ENCODE results near the gene MTCH1. TPM values are rescaled to one million over a fixed set of nuclear protein-coding genes. Genes with fewer than 3 reads are reported as not detected.

The MTCH1 gene
- total and polyA plus RNA-seq, 2 experiments from 2014 or later: 108 to 271 TPM

GRCh38 chr6:36937896-36938295, 48.1 kb downstream of the MTCH1 start:
- Histone ChIP-seq H2AFZ (no peak overlapping the region), H3K27ac (ENCODE audit: low read depth) (no peak overlapping the region), H3K79me2 (replicated peaks; ENCODE audit: insufficient read depth) (no peaks in the 10 kb centered on the region), H3K36me3 (ENCODE audit: insufficient read depth) (no peaks in the 10 kb centered on the region), H3K4me2 (no peak overlapping the region), H3F3A (replicated peaks; ENCODE audit: low read depth) (no peaks in the 10 kb centered on the region), H3K9me2 (ENCODE audit: insufficient read depth) (no peaks in the 10 kb centered on the region), H3K4me1 (ENCODE audit: insufficient read depth) (no peaks in the 10 kb centered on the region), H4K20me1 (replicated peaks; ENCODE audit: insufficient read depth) (no peaks in the 10 kb centered on the region), H3K27me3 (ENCODE audit: insufficient read depth) (no peaks in the 10 kb centered on the region), H3K4me3 (no peak overlapping the region)
- ATAC-seq: no peak
- no peak for DNase-seq (ENCODE audit: low spot score)
- H3K27ac Mint-ChIP-seq: no peak overlapping the region
- H3K4me3 Mint-ChIP-seq: no peak overlapping the region
- peaks cover 4% of the 10 kb centered on the region; the same call in 2 of the 3 replicates for H3K36me3 Mint-ChIP-seq (ENCODE audit: low read depth)
- H3K27me3 Mint-ChIP-seq (ENCODE audit: insufficient read depth, low read depth, poor library complexity): peaks cover 11% of the 10 kb centered on the region
- no peaks in the 10 kb centered on the region for H3K4me1 Mint-ChIP-seq
- TF ChIP-seq NANOG (IDR thresholded peaks at IDR 0.05; ENCODE audit: borderline replicate concordance): no peak
- TF ChIP-seq, protein P1, sequence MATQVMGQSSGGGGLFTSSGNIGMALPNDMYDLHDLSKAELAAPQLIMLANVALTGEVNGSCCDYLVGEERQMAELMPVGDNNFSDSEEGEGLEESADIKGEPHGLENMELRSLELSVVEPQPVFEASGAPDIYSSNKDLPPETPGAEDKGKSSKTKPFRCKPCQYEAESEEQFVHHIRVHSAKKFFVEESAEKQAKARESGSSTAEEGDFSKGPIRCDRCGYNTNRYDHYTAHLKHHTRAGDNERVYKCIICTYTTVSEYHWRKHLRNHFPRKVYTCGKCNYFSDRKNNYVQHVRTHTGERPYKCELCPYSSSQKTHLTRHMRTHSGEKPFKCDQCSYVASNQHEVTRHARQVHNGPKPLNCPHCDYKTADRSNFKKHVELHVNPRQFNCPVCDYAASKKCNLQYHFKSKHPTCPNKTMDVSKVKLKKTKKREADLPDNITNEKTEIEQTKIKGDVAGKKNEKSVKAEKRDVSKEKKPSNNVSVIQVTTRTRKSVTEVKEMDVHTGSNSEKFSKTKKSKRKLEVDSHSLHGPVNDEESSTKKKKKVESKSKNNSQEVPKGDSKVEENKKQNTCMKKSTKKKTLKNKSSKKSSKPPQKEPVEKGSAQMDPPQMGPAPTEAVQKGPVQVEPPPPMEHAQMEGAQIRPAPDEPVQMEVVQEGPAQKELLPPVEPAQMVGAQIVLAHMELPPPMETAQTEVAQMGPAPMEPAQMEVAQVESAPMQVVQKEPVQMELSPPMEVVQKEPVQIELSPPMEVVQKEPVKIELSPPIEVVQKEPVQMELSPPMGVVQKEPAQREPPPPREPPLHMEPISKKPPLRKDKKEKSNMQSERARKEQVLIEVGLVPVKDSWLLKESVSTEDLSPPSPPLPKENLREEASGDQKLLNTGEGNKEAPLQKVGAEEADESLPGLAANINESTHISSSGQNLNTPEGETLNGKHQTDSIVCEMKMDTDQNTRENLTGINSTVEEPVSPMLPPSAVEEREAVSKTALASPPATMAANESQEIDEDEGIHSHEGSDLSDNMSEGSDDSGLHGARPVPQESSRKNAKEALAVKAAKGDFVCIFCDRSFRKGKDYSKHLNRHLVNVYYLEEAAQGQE (IDR thresholded peaks at IDR 0.05; ENCODE audit: unreplicated experiment): no peak
- TF ChIP-seq ZNF114 (CRISPR knock-in tag; IDR thresholded peaks at IDR 0.05): no peak
- TF ChIP-seq CTCF (conservative IDR thresholded peaks at IDR 0.05; ENCODE audit: low read depth in 2 of 2): no peak
- TF ChIP-seq ETS1 (IDR thresholded peaks at IDR 0.05): no peak
- no peak for TF ChIP-seq POLR2AphosphoS5 (IDR thresholded peaks at IDR 0.05; ENCODE audit: low read depth)
- TF ChIP-seq EZH2phosphoT487 (IDR thresholded peaks at IDR 0.05; ENCODE audit: unreplicated experiment): no peak
- TF ChIP-seq JUNB (IDR thresholded peaks at IDR 0.05; ENCODE audit: unreplicated experiment): no peak
- TF ChIP-seq CREB1 (CRISPR knock-in tag; IDR thresholded peaks at IDR 0.05; ENCODE audit: low read depth): no peak
- TF ChIP-seq EZH2 (IDR thresholded peaks at IDR 0.05; ENCODE audit: low read depth, unreplicated experiment): no peak
- TF ChIP-seq, protein P2, sequence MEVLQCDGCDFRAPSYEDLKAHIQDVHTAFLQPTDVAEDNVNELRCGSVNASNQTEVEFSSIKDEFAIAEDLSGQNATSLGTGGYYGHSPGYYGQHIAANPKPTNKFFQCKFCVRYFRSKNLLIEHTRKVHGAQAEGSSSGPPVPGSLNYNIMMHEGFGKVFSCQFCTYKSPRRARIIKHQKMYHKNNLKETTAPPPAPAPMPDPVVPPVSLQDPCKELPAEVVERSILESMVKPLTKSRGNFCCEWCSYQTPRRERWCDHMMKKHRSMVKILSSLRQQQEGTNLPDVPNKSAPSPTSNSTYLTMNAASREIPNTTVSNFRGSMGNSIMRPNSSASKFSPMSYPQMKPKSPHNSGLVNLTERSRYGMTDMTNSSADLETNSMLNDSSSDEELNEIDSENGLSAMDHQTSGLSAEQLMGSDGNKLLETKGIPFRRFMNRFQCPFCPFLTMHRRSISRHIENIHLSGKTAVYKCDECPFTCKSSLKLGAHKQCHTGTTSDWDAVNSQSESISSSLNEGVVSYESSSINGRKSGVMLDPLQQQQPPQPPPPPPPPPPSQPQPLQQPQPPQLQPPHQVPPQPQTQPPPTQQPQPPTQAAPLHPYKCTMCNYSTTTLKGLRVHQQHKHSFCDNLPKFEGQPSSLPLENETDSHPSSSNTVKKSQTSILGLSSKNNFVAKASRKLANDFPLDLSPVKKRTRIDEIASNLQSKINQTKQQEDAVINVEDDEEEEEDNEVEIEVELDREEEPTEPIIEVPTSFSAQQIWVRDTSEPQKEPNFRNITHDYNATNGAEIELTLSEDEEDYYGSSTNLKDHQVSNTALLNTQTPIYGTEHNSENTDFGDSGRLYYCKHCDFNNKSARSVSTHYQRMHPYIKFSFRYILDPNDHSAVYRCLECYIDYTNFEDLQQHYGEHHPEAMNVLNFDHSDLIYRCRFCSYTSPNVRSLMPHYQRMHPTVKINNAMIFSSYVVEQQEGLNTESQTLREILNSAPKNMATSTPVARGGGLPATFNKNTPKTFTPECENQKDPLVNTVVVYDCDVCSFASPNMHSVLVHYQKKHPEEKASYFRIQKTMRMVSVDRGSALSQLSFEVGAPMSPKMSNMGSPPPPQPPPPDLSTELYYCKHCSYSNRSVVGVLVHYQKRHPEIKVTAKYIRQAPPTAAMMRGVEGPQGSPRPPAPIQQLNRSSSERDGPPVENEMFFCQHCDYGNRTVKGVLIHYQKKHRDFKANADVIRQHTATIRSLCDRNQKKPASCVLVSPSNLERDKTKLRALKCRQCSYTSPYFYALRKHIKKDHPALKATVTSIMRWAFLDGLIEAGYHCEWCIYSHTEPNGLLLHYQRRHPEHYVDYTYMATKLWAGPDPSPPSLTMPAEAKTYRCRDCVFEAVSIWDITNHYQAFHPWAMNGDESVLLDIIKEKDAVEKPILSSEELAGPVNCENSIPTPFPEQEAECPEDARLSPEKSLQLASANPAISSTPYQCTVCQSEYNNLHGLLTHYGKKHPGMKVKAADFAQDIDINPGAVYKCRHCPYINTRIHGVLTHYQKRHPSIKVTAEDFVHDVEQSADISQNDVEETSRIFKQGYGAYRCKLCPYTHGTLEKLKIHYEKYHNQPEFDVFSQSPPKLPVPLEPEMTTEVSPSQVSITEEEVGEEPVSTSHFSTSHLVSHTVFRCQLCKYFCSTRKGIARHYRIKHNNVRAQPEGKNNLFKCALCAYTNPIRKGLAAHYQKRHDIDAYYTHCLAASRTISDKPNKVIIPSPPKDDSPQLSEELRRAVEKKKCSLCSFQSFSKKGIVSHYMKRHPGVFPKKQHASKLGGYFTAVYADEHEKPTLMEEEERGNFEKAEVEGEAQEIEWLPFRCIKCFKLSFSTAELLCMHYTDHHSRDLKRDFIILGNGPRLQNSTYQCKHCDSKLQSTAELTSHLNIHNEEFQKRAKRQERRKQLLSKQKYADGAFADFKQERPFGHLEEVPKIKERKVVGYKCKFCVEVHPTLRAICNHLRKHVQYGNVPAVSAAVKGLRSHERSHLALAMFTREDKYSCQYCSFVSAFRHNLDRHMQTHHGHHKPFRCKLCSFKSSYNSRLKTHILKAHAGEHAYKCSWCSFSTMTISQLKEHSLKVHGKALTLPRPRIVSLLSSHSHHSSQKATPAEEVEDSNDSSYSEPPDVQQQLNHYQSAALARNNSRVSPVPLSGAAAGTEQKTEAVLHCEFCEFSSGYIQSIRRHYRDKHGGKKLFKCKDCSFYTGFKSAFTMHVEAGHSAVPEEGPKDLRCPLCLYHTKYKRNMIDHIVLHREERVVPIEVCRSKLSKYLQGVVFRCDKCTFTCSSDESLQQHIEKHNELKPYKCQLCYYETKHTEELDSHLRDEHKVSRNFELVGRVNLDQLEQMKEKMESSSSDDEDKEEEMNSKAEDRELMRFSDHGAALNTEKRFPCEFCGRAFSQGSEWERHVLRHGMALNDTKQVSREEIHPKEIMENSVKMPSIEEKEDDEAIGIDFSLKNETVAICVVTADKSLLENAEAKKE (CRISPR knock-in tag; IDR thresholded peaks at IDR 0.05): no peak
- TF ChIP-seq STAT1 (IDR thresholded peaks at IDR 0.05; ENCODE audit: unreplicated experiment): no peak
- no peak for TF ChIP-seq ZNF331 (CRISPR knock-in tag; IDR thresholded peaks at IDR 0.05; ENCODE audit: low read depth)
- peaks cover 10% of the 10 kb centered on the region for H3K9me3 Mint-ChIP-seq
